Epidermal melanocyte (primary cell): ENCODE data around the gene MFRP.

ENCODE experiments used
- DNase-seq: peaks from one replicate; pipeline ENCODE4 v3.0.0; 2011; ENCODE audit warnings: low spot score; ENCODE audit not compliant: insufficient read length

Gene MFRP

DNA sequence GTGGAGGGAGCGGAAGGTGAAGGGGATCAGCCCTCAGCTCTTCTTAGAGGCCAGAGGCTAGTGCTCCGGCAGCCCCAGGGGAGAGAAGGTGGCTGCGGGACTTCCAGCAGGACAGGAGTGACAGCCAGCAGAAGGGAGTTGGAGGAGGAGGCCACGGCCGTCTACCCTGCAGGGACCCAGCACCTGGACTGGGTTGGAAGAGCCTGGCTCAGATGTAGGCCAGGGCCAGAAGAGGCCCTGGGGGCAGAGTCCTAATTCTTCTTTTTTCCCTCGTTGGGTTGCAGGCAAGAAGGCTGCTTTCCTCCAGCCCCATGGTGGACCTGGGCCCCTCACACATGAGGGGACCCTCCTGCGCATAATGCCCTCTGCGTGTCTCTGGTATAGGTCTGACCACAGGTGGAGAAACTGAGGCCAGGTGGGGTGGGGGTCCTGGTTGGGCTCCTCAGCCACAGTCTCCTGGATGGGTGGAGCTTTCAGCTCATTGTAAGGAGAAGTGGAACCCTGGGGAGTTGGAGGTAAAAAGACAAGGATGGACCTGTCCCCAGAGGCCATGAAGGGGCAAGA, 27.3 kb downstream of the MFRP start:
- no peak for DNase-seq

DNA sequence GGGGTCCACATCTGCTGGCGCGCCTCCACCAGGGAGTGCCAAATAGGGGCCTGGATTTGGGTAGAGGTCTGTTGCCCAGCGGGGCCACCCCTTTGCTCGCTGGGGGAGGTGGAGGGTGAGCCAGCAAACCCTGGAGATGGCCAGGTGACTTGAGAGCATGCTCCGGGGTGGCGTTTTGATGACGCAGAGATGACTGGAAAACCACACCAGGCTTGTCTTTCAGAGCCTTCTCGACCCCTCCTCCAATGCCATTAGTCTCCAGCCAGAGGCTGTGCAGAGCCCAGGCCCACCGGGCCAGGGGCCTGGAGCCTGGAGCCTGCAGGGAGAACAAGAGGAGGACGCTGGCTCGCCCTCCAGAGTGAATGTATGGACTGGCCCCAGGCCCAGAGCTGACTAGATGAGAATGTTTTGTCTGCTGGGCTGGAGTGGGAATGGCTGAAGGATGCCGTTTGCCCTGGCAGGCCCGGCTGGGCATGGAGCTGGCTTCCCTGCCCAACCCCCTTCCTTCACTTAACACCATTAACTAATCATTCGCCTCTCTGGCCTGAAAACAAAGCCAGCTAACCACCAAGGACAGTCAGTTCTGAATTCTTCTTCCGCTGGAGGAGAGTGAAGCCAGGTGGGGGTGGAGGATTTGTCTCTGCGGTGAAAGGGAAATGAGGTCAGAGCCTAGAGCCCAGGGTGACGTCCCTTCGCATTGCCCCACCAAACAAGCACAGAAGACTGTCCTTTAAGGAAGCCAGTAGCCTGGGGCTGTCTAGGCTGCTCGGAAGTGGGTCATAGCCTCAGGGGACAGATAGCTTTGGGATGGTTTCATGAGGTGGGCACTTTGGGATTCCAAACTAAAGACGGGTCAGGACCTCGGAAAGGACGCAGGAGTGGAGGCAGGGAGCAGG, 28.0 kb downstream of the MFRP start:
- DNase-seq = no peak

DNA sequence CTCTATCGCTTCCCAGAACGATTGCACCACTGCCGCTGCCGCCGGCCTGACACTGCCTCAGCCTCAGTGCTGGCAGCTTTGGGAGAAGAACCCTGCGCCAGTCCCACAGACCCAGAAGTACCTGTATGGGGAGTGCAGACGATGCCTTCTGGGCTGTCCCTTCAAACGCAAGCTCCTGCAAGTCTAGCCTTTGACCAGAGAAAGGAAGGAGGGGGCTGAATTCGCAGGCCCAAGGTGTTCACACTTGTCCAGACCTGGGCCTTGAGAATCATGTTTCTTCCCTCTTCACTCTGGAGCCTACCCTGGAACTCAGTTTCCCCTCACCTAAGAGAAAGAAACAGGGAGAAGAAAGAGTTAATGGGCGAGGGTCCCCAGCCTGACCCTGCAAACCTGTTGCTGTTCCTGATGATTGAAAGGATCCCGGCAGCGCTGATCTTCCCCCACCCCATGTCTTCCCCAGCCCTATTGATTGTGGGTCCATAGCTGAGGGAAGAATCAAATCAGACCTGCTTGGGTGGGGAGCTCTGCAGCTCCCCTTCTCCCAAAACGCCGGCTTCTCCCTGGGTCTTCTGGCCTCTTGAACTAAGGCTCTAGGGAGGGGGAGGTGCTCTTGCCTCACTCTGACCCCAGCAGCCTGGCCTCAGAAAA, 28.8 kb downstream of the MFRP start:
- DNase-seq = no peak

DNA sequence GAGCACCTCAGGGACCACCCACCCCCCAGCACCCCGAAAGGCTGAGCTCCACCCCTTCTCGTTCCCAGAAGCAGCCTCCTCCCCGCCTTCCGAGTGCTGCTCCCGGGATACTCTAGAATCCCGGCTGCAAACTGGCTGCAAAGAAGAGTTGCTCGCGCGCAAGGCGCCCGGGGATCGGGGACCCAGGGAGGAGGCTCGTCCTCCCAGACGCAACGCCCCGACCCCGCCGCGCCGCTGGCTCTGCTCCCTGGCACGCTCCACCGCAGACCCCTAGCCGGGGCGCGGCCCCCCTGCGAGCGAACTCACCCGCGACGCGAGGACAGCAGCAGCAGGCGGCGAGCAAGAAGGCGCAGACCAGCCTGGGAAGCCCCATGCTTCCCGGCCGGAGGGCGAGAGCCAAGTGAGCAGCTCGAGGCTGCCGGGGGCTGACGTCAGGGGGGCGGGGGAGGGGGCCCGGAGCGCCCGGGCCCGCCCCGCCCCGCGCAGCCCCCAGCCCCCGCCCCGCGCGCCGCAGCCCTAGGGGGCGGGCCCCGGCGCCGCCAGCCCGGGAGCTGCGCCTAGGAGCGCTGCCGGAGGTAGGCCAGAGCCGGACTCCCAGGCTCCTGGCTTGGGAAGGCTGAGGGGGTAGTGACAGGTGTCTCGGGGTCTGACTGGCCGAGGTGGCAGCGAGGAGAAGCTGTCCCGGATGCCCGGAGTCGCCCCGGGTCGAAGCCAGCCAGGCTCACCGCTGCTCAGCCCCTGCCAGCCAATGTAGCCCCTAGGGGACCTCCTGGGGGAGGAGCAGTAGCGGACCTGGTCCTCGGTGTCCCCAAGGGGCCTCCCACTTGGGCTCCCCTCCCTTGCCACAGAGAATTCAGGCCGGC, 29.5 kb downstream of the MFRP start, which contains the start of gene MCAM:
Gene MCAM (minus strand): TSS at position 402 of the 863 bp plus-strand sequence. CDS start 29 bp downstream, at position 373.
- DNase-seq = no peak

DNA sequence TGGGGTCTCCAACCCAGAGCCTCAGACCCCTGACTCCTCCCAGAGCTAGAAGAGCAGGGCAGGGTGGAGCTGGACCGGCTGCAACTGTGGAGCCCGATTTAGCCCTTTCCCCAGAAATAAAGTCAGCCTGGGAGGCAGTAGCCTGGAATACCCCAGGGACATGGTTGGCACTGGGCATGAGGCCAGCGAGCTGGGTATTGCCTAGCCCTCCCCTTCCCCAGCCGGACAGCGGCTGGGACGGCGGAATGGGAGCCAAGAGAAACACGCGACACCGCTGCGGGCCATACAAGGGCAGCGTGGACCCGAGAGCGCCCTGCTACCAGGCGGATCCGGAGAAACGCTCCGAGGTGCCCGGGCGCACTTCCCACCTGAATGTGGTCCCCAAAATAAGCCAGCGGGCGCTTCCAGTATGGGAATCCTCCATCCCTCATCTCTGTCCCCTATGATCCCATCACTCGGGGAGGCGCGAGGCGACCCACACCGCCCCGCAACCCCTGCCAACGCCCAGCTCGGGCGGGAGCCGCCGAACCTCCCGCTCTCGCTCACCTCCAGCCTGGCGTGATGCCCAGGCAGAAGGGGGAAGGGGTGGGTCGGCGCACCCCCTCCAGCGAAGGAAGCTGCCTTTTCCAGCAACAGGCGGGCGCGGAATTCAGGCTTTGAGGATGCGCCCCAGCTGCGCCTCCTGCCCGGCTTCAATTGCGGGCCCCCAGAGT, 30.3 kb downstream of the MFRP start:
- peak; percentile 67 for DNase-seq

DNA sequence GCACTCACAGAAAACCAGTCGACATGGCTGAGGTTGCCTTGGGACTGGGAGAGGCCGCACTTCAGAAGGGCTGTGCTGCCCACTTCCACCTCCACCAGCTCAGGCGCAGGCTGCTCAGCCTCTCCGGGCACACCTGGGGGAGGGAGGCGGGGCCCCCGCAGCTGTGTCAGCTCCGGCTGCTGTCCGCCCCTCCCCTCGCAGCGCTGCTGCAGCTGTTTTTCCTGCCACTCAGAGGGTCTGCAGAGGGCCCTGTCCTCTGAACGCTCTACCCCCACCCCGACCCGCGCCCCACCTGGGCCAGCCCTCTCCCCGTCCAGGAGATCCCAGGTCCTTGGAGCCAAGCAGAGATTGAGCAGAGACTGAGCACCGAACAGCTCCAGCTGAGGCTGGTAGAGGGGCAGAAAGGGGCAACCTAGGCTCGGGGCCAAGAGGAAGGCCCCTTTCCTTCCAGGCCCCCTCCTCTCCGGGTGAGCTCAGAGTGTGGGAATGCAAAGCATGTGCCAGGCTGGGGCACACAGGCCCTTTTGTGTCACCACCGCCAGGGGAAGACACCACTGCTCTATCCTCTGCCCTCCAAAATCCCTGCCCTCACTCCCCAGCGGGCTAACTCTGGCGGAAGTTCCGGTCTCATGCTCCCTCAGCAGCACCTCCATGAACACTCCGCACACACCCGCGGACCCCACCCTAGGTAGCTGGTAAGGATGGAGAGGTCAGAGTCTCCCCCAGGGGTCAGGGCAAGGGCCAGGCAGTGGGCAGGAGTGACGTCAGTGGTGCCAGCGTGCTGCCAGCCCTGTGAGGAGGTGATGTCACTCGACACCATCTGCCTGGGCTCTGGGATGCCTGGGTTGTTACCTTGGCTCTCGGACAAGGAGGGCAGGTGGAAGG, 31.1 kb downstream of the MFRP start:
- peak; percentile 75 for DNase-seq

DNA sequence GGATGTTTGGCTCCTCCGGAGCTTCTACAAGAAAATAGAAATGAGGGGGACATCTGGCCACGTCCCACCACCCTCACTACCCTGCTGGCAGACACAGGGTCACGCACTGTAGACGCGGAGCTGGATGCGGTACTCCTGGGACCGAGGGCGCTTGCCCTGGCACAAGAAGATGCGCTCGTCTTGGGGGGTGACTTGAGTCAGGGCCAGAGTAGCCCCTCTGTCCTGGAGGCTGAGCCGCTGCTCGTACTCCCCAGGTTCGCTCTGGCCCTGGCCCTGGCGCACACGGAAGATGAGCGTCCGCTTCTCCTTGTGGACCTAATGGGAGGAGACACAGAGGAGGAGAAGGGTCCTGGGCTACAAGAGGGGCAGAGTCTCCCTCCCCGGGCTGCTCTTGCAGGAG, 31.8 kb downstream of the MFRP start:
- DNase-seq = no peak

DNA sequence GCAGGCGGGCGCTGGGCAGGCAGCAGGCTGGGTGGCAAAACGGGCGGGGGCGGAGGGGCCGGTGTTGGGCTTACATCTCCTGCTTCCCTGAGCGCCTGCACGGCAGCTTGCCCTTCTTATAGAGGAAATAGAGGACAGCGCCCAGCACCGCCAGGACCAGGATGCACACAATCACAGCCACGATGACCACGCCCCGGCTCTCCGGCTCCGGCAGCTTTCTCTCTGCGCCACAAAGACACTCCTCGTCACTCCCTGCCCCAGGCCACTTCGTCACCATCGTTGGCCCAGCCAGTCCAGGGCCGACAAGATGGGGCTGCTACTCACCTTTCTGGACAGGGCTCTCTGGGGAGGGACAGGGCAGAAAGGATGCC, 35.8 kb downstream of the MFRP start:
- DNase-seq = no peak

DNA sequence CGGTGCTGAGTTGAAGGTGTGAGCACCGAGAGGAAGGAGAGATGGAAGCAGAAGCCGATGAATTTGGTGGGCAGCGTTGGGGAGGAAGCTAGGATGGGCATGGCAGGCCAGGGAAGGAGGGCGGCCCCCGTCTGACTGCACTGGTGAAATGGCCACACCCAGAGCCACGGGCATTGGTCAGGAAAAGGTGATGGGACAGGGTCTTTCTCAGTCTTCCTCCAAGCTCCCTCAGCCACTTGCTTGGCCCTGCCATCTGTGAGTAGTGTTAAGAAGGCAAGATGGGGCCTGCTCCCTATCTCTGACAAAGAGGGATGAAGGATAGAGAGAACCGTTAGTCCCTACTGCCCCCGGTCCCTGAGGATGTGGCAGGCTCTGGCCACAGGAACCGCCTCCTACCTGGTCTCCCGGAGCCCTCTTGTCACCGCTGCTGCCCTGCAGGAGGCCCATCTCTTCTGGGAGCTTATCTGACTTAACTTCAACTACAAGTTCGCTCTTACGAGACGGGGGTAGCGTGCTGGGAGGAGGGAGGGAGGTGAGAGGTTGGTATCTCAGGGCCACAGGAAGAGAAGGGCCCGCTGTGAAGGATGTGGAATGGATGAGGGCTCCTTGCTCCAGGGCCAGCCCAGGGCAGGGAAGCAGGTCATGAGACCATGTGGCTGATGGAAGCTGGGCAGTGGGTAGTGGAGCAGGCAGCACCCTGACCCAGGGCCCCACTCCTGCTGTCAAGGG, 36.4 kb downstream of the MFRP start:
- no peak for DNase-seq

DNA sequence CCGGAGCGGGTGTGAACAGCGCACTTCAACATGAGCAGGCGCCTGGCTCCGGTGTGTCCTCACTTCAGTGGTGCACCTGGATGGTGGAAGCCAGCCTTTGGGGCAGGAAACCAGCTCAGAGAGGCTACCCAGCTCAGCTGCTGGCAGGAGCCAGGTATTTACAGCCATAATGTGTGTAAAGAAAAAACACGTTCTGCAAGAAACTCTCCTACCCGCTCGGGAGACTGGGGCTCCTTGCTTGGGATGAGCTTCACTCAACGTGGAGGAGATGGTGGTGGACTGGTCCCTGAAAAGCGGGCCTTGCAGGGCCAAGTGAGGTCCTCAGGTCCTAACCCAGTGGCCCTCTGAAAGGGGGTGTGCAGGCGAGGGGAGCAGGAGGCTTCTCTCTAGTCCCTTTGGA, 37.1 kb downstream of the MFRP start:
- DNase-seq = no peak

DNA sequence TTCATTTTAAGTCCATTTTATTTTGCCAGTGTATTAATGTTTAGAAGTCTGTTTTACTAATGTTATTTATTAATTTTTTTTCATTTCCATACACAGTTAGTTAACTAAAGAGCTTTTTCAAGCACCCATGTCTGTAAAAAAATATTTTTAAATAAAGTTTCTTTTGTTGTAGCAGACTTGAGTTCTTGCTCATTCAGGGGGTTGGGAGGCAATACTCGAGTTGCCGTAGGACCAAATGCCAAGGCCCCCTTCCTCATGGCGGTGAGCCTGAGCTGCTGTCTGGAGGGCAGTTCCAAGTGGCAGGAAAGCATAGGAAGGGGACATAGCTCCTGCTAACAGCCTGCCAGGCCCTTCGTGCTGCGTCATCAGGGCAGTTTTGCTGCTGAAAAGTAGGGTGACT, 38.5 kb downstream of the MFRP start:
- no peak for DNase-seq

DNA sequence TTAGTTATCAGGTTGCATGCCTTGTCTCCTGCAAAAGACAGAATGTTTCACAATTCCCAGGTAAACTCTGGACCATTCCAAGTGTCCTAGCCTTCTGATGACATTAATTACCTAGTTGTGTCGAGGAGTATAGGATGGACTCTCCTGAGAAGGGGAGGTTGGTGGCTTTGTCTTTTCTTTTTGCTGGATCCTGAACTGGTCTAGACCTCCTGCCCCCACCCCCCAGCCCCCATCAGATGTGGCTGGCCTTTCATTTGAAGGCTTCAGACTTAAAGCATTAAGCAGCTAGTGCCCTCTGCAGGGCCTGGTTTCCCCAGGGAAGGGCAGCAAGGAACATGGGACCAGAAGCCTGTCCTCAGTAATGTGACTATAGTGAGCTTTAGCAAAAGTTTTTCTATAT, 39.3 kb downstream of the MFRP start:
- no peak for DNase-seq

DNA sequence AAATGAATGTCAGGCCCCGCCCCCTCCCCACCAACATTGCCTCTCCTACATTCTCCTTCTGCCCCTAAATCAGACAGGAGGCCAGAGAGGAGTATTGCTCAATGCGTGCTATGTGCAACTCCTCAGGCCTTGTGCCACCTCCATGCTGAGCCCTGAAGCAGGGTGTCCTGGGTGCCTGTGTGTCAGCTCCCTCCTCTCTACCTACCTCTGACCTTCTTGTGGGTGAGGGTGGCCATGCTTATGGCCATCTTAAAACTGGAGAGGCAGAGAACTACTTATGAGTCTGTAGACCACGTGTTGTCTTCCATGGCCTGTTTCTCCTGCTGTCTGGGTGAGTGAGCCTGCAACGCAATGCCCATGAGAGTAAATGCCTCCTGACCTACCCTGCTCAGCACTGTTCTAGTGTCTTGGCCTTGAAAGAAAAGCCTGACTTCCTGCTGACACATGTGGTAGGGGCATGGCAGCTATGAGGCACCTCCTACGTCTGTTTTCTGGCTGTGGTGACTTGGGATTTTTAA, 40.1 kb downstream of the MFRP start:
- DNase-seq = no peak

DNA sequence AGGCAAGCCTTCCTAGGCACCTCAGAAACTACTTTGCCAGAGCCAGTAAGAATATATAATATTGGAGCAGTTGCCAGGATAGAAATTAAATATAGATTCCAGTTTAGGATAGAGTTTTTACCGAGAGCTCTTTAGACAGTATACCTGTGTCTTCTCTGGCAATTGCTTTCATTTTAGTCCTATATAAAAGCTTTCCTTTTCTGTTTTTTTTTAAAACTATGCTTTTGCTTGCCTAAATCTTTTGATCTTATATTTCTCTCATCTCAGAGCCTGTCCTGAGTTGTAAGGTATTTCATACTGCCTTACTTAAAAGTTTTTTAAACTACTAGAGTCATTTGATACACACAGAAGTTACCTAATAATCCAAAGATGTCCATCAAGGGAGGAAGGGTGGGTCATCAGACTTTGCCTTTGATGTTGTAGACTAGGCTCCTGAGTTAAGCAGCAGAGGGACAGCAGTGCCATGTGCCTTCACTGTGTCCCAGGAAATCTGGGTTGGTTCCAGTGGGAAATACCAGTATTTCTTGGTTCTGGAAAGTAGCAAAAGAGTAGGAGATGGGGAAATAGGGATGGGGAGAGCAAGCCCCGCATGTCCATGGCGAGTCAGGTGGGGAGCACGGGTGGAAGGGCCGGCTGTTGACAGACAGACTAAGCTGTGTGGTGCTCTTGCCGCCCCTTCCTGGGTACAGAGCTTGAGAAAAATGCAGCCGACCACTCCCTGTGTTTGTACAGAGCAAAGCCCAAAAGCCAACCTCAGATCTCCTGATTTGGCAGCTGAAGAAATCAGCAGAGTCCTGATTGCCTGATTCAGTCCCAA, 40.7 kb downstream of the MFRP start:
- no peak for DNase-seq

DNA sequence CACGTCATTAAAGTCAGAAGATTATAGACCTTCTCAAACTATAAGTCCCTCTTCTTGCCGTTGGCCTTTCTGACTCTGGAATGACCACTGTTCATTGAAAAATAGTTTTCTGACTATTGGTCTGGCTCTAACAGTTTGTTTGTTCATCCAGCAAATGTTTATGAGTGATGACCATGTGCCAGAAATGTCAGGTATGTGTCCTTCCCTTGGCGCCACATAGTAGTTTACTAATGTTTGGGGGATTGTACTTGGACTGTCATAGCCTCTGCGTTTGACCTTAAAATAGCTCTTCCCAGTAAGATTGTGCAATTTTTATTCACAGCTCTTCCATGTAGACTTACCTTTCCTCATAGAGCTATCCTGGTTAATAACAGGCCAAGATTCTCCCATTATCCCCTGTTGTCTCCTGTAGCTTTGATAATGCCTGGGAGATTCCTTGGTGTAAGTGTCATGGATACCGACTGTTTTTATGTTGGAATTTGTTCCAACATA, 43.2 kb downstream of the MFRP start:
- no peak for DNase-seq

DNA sequence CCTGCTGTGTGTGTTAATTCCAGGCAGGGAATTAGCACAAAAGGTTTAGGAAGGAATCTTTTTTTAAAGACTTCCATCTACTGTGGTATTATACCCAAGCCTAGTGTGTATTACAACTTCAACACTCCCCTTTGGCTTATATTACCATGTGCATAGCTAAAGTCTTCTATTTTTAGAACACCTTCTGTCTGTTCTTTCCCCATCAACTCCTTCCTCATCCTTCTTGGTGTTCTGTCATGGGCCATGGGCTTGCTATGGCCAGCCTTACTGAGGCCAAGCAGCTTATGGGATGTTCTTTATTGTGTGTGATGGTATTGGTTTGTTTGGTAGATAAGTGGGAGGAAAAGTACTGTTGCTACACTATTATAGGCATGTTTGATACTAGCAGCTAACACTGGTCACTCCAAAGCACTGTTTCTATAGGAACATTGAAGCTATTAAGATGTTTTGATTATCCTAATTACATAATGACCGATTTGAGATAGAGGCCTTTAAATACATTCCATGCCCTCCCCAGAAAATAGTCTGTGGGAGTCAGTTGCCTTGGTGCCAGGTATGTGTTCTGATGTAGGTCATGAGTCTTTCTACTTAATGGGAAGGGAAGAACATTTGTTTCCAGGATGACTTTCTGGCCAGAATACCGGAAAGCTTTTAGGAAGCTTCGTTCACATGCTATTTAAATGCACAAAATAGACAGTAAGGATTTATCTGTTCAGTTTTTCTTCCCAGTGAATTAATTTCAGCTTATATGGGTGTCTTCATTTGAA, 46.1 kb downstream of the MFRP start:
- no peak for DNase-seq

DNA sequence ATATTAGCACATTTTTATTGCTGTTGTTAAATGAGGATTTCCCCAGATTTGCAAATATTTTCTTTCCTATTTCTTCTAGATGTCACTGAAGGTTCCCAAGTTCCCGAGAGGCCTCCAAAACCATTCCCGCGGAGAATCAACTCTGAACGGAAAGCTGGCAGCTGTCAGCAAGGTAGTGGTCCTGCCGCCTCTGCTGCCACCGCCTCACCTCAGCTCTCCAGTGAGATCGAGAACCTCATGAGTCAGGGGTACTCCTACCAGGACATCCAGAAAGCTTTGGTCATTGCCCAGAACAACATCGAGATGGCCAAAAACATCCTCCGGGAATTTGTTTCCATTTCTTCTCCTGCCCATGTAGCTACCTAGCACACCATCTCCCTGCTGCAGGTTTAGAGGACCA, 47.1 kb downstream of the MFRP start:
- no peak for DNase-seq
